G401.6 (cell line): ENCODE data around the gene EXOC7.

Experiments
- FAIRE-seq: peaks from 2 replicates; lab custom pipeline; 2012; peaks lifted over from hg19 to GRCh38; lab: Jason Lieb, UNC

Gene EXOC7

DNA sequence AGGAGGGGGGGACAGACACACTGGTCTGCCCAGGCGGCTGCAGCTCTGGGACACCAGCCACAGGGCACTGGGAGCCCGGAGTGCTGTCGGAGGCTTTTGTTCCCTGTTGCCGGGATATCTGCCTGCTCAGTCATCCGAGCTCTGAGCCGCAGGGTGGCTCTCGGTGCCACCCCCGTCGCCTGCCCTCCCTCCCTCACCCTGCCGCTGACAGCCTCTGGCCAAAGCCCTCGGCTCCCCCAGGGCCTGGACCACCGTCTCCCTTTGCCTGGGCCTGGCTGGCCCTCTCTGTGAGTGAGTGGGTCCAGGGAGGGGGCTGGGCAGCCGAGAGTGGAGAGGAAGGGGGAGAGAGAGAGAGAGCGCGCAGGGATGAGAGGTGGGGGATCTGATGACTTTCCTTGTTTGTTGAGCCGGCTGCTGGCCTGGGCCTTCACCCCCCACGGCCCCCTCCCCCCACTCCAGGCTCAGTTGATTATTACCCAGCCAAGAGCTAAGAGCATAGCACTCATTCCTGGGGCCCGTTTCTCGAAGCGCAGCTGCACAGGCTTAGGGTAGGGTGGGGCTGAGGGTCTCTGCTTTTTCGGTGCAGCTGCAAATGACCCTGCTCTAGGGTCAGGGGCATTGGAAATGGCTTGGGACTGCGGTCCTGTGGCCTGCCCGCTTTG is 34.8 kb upstream of the EXOC7 start:
- no peak for FAIRE-seq

- FAIRE-seq, result no peak
Measured at GRCh38 chr17:76137351-76138233, 34.0 kb upstream of the EXOC7 start.

GRCh38 chr17:76137001-76137350 is 33.4 kb upstream of the EXOC7 start:
- no peak for FAIRE-seq

DNA sequence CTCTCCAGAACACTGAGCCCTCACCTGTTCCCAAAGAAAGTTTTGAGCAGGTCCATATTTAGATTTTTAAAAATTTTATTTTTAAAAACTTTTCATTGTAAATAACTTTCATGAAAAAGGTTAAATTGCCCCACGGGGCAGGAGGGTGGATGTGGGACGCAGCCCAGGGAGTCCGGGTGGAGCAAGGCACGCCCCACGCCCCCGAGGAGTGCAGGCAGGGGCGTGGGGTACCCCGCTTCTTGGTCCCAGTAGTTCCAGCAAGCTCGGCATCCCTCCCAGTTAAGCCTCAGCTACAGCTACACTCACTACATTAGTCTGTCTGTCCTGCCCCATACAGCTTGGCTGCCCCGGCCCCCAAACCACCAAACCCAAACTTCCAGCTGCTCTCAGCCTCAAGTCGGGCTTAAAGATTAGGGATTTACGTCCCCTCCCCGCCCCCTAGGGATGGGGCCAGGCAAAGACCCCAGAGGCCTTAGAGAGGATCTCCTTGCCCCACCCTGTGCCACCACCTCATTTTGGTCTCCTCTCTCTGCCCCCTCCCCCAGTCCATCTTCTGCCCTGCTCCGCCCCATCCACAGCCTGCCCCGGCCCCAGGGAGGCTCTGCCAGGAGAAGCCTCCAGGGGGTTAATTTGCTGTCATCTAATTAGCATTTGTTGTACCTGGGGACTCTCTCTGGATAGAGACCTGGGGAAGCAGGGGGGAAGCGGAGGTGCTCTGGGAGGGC is 32.9 kb upstream of the EXOC7 start:
- FAIRE-seq, result no peak

DNA sequence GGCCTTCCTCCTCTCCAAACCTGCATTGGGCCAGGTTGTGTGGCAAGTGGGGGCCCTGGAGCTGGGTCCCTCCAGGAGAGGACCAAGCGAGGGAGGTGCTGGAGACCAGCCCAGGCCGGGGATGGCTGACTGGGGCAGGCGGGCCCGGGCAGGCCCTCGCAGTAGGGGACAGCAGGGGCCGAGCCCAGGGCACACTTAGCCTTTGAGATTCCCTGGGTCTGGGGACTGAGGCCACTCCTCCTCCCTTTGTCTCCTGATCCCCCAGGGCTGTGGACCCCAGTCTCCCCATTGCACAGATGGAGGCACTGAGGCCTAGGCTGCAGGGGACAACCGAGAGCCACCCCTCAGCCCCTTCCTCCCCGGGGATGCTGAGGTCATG is 32.2 kb upstream of the EXOC7 start:
- FAIRE-seq, result no peak

DNA sequence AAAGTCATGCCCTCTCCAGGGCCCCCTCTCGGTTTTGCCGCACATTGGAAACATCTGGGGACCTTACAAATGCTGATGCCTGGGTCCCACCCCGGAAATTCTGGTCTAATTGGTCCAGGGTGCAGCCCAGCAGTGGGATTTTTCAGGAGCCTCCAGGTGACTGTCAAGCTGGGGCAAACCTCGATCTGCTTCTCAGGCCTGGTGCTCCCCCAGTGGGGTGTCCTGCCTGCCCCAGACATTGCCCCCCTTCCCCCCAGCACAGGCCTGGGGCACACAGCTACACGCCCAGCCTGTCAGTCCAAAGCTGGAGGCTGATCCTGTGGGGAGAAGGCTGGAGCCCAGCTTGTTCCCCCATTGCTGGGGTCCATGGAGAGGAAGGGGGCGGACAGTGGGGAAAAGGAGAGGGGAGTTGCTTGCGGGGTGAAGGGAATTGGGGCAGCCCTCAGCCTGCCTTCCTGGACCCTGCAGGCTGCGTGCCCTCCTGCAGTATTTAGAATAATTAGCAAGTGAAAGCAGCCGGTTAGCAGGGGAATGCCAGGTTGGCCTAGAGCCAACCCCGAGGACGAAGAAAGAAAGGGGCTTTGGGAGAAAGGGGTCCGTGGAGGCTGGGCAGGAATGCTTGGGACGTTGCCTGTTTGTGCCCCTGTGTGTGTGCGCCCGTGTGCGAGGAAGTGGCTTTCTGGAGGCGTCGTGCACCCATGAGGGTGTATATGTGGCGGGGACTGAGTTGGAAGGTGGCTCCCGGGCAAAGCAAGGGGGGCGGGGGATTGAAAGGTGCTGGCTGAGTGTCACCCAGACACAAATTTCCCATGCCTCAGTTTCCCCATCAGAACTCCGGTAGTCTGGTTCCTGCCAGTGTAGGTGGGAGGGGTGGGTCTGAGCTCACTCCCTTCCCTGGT is 31.6 kb upstream of the EXOC7 start:
- FAIRE-seq, result no peak

GRCh38 chr17:76132574-76133338 is 29.2 kb upstream of the EXOC7 start:
- FAIRE-seq, result no peak

- no peak for FAIRE-seq
Measured at GRCh38 chr17:76131692-76132573, 28.3 kb upstream of the EXOC7 start.

- FAIRE-seq, result no peak
Measured at GRCh38 chr17:76131051-76131691, 27.6 kb upstream of the EXOC7 start.

GRCh38 chr17:76130473-76130872 is 26.9 kb upstream of the EXOC7 start:
- FAIRE-seq, result no peak

- no peak for FAIRE-seq
Measured at GRCh38 chr17:76125922-76126321, 22.3 kb upstream of the EXOC7 start.

GRCh38 chr17:76125391-76125675 is 21.7 kb upstream of the EXOC7 start:
- FAIRE-seq, result no peak

GRCh38 chr17:76124582-76125390 is 21.2 kb upstream of the EXOC7 start:
- FAIRE-seq, result no peak

DNA sequence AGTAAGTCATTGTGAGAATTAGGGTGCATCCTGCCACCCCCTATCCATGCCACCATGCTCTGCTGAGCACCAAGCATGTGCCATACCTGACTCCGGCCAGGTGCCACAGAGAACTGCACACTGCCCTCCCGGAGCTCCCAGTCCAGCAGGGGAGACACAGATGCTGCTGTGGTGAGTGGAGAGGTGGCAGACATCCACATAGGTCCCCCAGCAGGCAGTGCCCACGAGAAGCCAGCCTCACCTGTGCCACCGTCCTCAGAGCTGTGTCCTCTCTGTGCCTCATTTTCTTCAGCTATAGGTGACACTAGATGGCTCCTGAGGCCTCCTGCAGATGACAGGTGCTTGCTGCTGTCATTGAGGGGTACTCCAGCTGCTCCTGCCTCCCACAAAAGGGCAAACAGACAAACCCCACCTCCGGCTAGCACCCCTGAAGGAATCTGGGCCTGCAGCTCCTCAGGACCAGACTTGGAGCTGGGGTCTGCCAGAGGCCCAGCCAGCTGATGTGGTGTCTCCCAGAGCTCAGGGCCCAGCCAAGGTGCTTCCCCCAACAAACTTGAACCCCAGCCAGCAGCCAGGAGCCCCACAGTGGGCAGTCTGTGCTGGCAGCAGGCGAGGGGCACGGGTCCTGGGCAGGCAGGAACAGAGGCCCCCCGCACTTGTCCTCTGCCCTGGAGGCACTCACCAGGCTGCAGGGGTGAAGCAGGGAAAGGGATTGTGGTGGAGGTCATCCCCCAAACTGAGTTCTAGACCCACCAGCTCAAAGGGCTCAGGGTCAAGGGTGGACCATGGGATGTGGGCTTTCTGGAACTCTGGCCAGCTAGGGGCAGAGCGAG is 20.4 kb upstream of the EXOC7 start:
- no peak for FAIRE-seq

DNA sequence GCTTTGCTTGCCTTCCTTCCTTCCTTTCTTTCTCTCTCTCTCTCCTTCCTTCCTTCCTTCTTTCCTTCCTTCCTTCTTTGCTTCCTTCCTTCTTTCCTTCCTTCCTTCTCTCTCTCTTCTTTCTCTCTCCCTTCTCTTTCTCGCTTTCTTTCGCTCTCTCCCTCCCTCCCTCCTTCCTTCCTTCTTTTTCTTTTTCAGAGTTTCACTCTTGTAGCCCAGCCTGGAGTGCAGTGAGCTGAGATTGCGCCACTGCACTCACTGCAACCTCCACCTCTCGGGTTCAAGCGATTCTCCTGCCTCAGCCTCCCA is 19.6 kb upstream of the EXOC7 start:
- no peak for FAIRE-seq

GRCh38 chr17:76122431-76123190 is 19.0 kb upstream of the EXOC7 start:
- FAIRE-seq, result no peak

GRCh38 chr17:76121932-76122430 is 18.4 kb upstream of the EXOC7 start:
- FAIRE-seq, result no peak

DNA sequence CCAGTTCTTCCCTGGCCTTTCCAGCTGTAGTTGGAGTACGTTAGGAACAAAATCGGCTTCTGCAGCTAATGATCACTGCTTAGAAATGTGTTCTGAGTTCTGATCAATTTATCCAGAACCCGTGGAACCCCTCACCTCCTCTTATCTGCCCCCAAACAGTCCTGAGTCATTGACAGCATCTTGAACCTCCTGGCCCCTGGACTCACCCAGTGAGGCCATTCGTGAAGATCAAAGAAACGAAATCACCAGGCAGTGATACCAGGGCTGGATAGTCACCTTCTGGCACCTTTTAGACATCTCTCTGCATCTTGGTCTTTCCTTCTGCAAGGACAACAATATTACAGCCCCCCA is 17.0 kb upstream of the EXOC7 start:
- no peak for FAIRE-seq
